Measurements from ENCODE around the gene RFESD.
"Not testable (repeated sequence)": the region's sequence is repeated elsewhere in the genome, so short reads cannot be mapped to it uniquely, and the experiment has no call there.

The RFESD gene

DNA sequence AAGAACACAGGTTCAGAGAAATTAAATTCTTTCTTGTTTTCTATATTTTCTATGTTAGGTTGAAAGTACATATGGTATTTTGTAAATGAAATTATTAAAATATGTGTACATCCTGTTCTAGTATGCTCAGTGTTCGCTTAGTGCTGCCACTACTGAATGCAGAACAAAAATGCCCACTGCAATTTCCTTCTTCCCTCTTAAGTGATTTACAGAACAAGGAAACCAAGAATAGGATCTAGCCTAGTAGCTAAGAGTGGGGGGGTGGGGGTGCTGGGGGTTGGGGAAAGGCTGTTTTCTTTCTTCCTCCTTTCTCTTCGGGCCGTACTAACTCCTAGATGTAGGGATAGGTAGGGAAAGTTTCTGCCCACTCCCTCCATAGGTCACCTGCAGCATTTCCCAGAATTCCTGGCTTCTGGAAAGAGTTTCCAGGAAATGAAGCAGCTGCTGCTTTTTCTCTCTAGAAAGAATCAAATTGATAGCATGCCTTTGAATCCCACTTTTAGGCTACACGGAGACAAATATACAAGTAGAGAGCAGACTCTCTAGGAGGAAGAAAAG lies 20.6 kb downstream of the RFESD start:
- DNase-seq (ENCODE audit: low read depth), result no peak

DNA sequence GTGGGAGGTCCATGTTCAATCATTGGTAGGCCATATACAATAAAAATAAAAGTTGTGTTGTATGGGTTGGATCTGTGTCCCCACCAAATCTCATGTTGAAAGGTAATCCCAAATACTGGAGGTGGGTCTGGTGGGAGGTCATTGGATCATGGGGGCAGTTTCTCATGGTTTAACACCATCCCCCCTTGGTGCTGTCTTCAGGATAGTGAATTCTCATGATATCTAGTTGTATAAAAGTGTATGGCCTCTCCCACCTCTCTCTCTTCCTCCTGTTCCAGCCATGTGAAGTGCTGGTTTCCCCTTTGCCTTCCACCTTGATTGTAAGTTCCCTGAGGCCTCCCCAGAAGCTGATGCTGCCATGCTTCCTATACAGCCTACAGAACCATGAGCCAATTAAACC lies 21.1 kb downstream of the RFESD start:
- no peak for DNase-seq (ENCODE audit: low read depth)

DNA sequence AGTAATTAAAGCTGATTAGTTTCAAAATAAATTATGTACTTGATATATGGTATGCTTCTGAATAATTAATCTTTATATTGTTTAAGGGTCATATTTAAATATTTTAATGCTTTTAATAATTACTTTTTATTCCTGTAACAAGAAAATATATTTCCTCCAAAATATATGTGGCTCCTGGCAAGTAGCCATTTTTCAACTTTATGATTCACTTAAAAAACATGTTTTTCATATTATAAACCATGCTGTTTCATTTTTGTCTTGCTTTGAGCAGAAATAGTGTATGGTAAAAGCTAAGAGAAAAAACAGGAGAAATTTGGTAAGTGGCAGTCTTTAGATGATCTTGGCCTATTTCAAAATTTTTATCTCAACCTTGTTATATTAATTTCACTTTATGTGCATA lies 21.6 kb downstream of the RFESD start:
- DNase-seq (ENCODE audit: low read depth), result no peak

DNA sequence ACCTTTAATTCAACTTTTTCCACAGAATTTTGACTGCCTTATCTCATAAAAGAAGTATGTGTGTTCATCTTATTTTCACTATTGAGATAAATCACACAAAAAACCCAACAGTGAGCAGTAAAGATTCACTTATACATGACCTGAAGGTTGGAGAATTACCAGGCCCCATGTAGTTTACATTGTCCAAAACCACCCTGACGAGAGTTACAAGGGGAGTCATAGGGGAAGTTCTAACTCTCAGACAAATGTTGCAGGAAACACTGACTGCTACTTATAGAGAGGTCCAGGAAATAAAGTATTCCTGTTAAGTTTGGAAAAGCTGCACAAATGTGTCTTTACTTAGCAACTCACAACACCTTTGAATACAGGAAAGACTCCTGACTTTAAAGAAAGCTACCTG lies 22.2 kb downstream of the RFESD start:
- no peak for DNase-seq (ENCODE audit: low read depth)

DNA sequence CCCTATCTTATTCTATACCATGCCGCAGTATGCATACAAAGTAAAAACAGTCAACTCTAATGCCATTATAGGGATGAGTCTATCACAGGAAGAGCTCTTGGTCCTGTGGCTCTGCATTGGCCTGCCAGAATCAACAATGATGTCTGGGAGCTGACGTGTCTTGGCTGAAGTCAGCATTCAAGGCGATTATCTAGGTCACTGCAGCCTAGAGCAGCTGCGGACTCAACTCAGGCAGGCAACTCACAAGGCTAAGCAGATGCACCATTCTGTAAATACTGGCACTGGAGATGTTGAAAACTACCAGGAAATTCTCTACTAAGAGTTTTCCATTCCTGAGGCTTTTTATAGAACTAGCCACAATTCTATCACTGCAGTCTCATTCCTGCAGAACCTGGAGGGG lies 23.0 kb downstream of the RFESD start:
- DNase-seq (ENCODE audit: low read depth), result no peak

DNA sequence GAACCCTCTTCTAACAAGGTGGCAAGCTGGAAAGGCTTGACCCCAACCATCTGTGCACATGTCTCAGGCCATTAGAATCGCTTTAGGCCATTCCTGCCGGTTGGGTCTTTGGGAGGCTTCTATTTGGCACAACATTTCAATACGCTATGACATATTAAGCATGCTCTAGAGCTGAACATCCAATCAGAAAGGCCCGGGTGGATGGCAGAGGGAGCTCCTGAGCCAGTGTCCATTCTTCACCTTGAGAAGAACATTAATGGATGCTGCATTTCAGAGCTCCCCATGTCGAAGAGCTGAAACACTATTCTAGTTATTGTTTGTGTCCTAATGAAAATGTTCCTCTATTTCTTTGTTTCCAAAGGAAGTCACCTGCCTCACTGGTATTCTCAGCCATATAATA lies 23.4 kb downstream of the RFESD start:
- no peak for DNase-seq (ENCODE audit: low read depth)

DNA sequence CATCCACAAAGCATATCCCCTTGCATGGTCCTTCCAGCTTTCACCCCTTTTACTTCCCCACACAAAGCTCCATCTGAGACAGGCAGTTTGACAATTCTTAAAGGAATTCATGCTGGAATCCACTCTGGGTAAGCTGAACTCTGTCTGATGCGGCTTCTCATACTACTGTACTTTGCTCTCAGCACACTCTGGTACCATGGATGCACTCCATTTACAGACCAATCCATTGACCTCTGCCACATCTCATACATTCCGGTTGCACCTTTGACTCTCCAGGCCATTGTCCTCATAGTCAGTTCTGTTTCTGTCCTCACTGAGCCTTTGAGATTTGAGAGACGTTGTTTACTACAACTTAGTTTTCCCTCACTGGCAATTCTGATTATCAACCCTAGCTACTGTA lies 24.0 kb downstream of the RFESD start:
- DNase-seq (ENCODE audit: low read depth), result no peak

DNA sequence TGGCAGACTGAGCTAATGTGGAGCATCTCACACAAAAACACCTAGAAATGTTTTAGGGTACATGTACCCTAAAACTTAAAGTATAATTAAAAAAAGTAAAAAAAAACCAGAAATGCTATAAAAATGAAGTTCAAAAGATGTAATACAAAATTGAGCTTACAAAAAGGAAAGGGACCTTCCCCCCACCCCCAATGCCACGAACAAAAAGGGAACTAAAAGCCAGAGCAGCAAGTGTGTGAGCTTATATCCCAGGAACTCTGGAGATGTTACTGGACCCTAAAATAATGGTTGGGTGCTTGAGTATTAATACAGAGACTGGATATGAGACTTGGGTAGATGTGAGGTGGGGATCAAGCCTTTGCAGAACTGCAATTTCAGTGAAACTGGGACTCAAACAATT lies 25.2 kb downstream of the RFESD start:
- DNase-seq (ENCODE audit: low read depth), result no peak

DNA sequence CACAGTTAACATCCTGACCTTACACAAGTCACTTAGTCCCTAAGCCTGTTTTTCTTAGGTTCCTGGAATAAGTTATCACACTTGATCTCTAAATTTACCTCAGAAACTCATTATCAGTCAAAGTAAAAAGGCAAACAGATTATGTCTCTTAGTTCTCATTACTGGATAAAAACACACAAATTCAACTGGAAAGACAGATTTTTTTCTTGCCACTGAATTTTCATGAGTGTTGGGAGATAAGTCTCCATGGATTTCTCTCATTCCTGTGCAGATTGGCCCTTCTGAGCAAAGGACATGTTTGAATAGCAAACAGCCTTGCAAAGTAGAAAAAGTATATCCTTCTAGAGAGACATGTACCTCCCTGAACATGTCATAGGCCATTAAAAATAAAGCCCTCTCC lies 26.1 kb downstream of the RFESD start:
- DNase-seq (ENCODE audit: low read depth), result no peak

DNA sequence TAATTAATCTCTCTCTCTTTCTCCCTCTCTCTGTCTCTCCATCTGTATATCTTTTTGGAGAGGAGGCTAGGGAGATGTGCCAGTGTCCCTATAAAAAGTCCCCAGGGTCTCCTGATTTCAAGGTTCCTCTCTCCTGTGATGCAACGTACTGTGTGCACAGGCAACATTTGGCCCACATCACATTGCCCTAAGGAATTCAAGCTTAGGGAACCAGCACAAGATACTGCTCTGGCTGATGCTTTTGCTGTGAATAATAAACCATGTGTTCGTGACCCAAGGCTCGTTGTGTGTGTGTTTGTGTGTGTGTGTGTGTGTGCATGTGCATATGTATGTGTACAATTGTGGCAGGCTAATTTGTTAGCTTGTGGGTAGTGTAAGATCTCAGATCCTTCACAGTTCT lies 26.5 kb downstream of the RFESD start:
- DNase-seq (ENCODE audit: low read depth), result no peak

DNA sequence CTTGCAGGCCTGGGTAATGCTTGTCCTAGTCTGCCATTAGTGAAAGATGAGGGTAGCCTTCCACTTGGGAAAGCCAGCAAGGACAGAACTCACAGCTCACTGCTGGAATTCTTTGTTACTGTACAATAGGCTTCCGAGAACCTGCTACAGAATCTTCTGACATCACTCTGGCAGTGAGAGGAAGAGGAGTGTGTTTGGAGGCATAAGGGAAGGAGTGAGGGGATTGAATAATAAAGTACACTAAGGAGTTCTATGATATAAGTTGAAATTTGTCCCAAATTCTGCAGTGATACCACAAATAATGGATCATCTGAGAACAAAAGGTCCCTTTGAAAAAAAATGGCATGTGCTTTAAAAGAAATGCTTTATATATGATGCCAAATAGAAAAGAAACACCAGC lies 36.3 kb downstream of the RFESD start, which contains the start of gene SPATA9:
Gene SPATA9, minus strand, starts transcription at position 101 of the 400 bp plus-strand sequence. CDS start 137 bp downstream, outside the sequence.
- DNase-seq (ENCODE audit: low read depth), result no peak

DNA sequence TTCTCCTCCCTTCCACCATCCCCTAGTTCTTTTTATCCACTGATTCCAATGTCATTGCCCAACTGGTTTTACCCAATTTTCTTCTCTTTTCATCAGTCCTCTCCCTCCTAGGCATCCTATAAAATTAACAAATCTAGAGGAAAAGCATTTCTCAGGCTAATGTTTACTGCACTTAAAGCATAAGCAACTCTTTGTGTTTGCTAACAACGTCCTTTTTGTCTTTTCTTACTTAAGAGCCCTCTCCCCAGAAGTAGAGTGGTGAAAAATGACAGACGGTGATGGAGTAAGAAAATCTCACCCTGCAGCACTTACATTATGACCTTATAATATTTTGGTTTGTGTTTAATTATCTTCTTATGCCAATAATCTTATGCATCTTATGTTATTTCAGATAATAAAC lies 37.8 kb downstream of the RFESD start:
- DNase-seq (ENCODE audit: low read depth), result no peak

DNA sequence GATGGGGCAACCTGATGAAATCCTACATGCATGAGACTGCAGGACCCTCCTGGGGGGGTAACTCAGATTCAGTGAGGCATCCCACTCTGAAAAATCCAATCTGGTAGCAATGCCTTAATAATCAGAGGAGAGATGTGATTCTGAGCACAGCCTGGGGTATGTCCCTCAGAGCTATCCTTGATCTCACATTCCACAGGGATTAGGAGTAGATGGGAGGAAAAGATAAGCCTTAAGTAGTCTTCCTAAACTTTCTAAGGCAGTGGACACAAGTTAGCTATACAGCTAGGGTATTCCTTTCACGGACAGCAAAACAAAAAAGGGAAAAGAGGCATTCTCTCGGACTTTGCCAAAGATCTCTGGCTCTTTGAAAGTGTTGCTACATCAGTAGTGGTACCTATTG lies 40.1 kb downstream of the RFESD start:
- no peak for DNase-seq (ENCODE audit: low read depth)

DNA sequence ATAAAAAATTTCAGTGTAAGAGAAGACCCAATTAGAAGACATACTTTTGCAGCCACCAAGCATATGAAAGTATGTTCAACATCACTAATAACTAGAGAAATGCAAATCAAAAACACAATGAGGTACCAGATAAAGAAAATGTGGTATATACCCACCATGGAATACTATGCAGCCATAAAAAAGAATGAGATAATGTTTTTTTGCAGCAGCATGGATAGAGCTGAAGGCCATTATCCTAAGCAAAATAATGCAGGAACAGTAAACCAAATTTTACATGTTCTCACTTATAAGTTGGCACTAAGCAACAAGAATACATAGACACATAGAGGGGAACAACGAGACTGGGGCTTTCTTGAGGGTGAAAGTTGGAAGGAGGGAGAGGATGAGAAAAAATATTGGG lies 43.1 kb downstream of the RFESD start:
- DNase-seq (ENCODE audit: low read depth), result no peak

DNA sequence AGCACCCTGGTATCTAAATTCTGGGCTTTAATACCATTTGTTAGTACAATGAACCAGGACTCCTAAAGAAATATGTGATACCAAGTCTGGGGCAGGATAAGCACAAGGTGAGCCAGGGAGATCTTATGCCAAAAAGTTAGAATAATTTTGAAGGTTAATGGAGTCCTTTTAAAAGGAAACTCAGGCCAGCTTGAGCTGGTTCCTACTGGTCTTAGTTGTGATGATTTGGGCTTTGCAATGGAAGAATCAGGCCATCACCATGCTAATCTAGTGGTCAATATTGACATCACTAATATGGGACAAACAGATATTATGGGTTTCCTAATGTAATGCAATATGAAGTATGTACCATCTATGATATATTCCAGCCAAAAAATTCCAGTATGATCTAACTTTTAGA lies 43.8 kb downstream of the RFESD start:
- no peak for DNase-seq (ENCODE audit: low read depth)

DNA sequence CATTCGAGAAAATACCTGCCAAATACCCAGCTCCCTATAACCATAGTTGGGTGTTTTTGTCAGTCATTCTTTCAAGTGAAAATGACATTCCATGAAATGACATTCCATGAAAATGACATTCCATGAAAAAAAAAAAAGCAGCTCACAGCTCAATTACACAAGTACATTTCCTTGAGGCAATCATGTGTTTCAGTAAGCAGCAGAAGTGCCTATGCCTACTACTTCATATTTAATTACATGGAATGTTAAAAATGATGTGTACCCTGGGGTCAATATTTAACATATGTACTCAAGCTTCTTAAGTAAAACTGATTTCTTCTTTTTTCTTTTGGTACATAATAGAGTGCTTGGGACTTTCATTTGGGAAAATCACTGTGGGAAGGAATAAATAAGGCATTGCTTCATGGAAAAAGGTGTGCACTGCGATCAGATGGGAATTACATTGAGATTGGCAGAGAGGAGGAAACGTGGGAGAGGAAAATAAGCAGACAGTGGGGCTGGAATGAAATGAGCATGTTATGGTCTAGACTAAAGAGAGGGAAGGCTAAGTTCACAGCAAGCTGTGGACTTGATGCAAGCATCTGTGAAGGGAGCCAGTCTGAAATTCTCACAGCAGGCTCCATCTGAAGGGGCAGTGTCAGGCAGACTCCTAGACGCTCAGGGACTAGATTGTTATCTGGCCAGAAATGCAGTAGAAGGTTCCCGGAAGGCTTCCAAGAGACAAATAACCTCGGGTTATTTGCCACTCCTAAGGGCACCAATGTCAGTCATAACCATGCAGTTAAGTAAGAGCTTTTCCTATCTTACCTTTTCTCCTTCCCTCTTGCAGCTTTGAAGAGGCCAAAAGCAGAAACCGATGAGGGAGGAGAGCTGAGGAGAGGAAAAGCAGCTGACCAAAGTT lies 51.5 kb downstream of the RFESD start:
- no peak for DNase-seq (ENCODE audit: low read depth)

DNA sequence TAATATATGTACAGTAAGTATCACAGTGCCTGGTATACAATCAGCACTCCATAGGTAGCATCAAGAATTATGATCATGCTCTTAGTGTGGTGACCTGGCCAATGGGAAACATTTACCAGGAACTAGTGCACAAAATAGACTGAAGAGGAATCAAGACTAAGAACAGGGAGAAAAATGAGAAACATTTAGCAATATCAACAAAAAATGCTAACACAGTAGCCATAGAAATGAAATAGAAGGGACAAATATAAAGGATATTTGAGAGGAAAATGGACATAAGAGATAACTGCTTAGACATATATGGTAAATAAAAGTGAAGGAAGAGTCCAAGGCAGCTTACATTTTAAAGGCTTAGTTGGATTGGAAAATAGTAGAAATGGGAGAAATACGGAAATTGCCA lies 52.8 kb downstream of the RFESD start:
- DNase-seq (ENCODE audit: low read depth), result no peak

DNA sequence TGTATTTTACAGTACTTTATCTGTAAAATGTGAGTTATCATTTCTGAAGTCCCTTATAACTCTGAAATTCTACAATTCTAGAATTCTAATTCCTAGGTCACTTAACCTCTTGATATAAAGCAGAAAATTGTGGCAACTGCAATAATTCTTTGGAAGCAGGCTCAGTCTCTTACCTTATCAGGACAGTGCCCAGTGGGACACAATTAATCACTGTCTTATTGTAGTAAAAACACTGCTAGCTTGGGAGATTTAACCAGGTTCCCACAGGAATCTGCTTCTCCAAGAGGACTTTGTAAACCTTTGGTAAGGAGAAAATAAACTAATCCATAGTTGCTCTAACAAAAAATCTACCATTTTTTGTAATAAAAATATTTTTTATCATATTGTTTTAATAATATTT lies 54.5 kb downstream of the RFESD start:
- no peak for DNase-seq (ENCODE audit: low read depth)

DNA sequence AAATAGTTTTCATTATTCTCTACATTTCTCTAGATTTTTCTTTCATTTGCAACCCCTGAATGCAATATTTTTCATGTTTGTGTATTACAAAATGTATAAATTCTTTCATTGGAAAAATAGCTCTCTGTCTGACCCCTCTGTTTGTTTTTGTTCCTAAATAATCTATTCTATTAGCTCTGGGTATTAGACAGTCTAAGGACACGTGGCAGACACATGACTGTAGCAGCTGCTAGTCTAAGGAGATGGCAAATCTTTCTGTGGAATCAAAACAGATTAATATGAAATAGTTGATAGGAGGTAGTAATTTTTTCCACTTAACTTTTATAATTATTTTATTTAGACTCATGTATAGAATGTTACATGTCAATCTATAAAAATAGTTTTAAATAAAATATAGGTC lies 57.6 kb downstream of the RFESD start:
- no peak for DNase-seq (ENCODE audit: low read depth)

DNA sequence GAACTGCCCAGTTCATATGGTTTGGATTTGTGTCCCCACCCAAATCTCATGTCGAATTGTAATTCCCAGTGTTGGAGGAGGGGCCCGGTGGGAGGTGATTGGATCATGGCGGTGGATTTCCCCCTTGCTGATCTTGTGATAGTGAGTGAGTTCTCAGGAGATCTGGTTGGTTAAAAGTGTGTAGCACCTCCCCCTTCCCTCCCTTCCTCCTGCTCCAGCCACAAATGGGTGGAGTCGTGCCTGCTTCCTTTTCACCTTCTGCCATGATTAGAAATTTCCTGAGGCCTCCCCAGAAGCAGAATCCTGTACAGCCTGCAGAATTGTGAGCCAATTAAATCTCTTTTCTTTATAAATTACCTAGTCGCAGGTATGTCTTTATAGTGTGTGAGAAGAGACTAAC lies 59.6 kb downstream of the RFESD start:
- not testable (repeated sequence) for DNase-seq (ENCODE audit: low read depth)

DNA sequence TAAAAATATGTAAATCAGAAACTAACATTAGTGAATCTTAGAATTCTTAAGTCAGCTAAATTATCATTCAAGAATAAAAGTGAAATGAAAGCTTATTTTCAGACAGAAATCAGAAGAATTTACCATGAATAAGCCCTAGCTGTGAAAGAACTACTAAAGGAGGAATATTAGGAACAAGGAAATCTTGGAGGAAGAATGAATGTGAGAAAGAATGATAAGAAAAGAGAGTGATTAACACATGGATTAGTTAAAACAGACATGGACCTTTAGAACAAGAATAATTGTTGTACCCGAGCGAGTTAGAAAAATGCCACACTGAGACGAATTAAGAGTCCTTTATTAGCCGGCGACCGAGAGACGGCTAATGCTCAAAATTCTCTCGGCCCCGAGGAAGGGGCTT lies 60.5 kb downstream of the RFESD start:
- no peak for DNase-seq (ENCODE audit: low read depth)
